ENCODE data around the gene KIDINS220. TPM values are rescaled to one million over a fixed set of nuclear protein-coding genes. Genes with fewer than 3 reads are reported as not detected.

Gene KIDINS220
- total and polyA plus RNA-seq, 2 of the 13 experiments (the other 11 are each of a cell fraction or from before 2014, with no cell fraction given) = 25.2 to 32.3 TPM

GRCh38 chr2:8840475-8841091, 3.2 kb upstream of the KIDINS220 start (continued):
- TF ChIP-seq ZBTB49 (CRISPR knock-in tag; IDR thresholded peaks at IDR 0.05; ENCODE audit: borderline replicate concordance) (no peak), MIXL1 (CRISPR knock-in tag; IDR thresholded peaks at IDR 0.05) (peak; percentile 55; the same call in 1 of the 2 replicates), GMEB1 (CRISPR knock-in tag; IDR thresholded peaks at IDR 0.05; ENCODE audit: borderline replicate concordance) (peak; percentile 51; the same call in 1 of the 2 replicates), GTF2F1 (IDR thresholded peaks at IDR 0.05; ENCODE audit: low read length) (no peak), STAG1 (CRISPR knock-in tag; IDR thresholded peaks at IDR 0.05) (no peak), MED1 (CRISPR knock-in tag; IDR thresholded peaks at IDR 0.05) (peak; percentile 88), SMYD3 (CRISPR knock-in tag; IDR thresholded peaks at IDR 0.05) (no peak), HNRNPUL1 (IDR thresholded peaks at IDR 0.05; ENCODE audit: low read depth, low read length) (no peak), ZBTB33 (CRISPR knock-in tag; IDR thresholded peaks at IDR 0.05) (no peak), ZKSCAN1 (IDR thresholded peaks at IDR 0.05; ENCODE audit: low read length) (no peak), BCL6 (CRISPR knock-in tag; IDR thresholded peaks at IDR 0.05) (peak; percentile 99), PAWR (CRISPR knock-in tag; IDR thresholded peaks at IDR 0.05; ENCODE audit: borderline replicate concordance) (no peak), ATRX (CRISPR knock-in tag; IDR thresholded peaks at IDR 0.05; ENCODE audit: borderline replicate concordance) (no peak), ZNF282 (IDR thresholded peaks at IDR 0.05; ENCODE audit: partially characterized antibody) (no peak), ZC3H4 (CRISPR knock-in tag; IDR thresholded peaks at IDR 0.05; ENCODE audit: borderline replicate concordance) (no peak), ZNF569 (CRISPR knock-in tag; IDR thresholded peaks at IDR 0.05; ENCODE audit: borderline replicate concordance) (no peak), ZNF280D (CRISPR knock-in tag; IDR thresholded peaks at IDR 0.05) (peak; percentile 58; the same call in 1 of the 2 replicates), ZNF10 (CRISPR knock-in tag; IDR thresholded peaks at IDR 0.05; ENCODE audit: borderline replicate concordance, low read depth) (no peak), KLF6 (CRISPR knock-in tag; IDR thresholded peaks at IDR 0.05) (no peak), MATR3 (CRISPR knock-in tag; IDR thresholded peaks at IDR 0.05) (no peak)
- TF ChIP-seq, protein P1, sequence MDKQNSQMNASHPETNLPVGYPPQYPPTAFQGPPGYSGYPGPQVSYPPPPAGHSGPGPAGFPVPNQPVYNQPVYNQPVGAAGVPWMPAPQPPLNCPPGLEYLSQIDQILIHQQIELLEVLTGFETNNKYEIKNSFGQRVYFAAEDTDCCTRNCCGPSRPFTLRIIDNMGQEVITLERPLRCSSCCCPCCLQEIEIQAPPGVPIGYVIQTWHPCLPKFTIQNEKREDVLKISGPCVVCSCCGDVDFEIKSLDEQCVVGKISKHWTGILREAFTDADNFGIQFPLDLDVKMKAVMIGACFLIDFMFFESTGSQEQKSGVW (CRISPR knock-in tag; IDR thresholded peaks at IDR 0.05; ENCODE audit: borderline replicate concordance) = no peak

All from HepG2 (cell line).